ENCODE measurements around the gene VTCN1.
A peak's percentile ranks its signal among the peaks of the same experiment; 100 is the strongest.

Gene VTCN1

GRCh38 chr1:117128323-117129079 lies 82.2 kb downstream of the VTCN1 start:
- in situ Hi-C loops (cut with HindIII; ENCODE audit: low sequenced_read_pairs), result no loop called here
- peak; percentile 40 for DNase-seq (ENCODE audit: low read depth)
- peak; percentile 27 for TF ChIP-seq CTCF (IDR thresholded peaks at IDR 0.05; ENCODE audit: low read depth, low read length, missing control alignments)
- no peak overlapping the region for H3K4me3 ChIP-seq (ENCODE audit: low read depth, low read length)

GRCh38 chr1:117127795-117128194 lies 82.9 kb downstream of the VTCN1 start:
- DNase-seq (ENCODE audit: low read depth), result no peak
- no peak for TF ChIP-seq CTCF (IDR thresholded peaks at IDR 0.05; ENCODE audit: low read depth, low read length, missing control alignments)
- in situ Hi-C loops (cut with HindIII; ENCODE audit: low sequenced_read_pairs), result no loop called here
- H3K4me3 ChIP-seq (ENCODE audit: low read depth, low read length), result no peak overlapping the region

GRCh38 chr1:117124661-117125060 lies 86.1 kb downstream of the VTCN1 start:
- no peak for DNase-seq (ENCODE audit: low read depth)
- in situ Hi-C loops (cut with HindIII; ENCODE audit: low sequenced_read_pairs), result no loop called here
- no peak overlapping the region for H3K4me3 ChIP-seq (ENCODE audit: low read depth, low read length)
- TF ChIP-seq CTCF (IDR thresholded peaks at IDR 0.05; ENCODE audit: low read depth, low read length, missing control alignments), result no peak

- TF ChIP-seq CTCF (IDR thresholded peaks at IDR 0.05; ENCODE audit: low read depth, low read length, missing control alignments), result no peak
- in situ Hi-C loops (cut with HindIII; ENCODE audit: low sequenced_read_pairs), result no loop called here
- no peak for DNase-seq (ENCODE audit: low read depth)
- no peak overlapping the region for H3K4me3 ChIP-seq (ENCODE audit: low read depth, low read length)
Observed at GRCh38 chr1:117123274-117123673, 87.5 kb downstream of the VTCN1 start.

- H3K4me3 ChIP-seq (ENCODE audit: low read depth, low read length), result peak overlapping the region; percentile 73
- in situ Hi-C loops (cut with HindIII; ENCODE audit: low sequenced_read_pairs), result no loop called here
- DNase-seq (ENCODE audit: low read depth), result no peak
- no peak for TF ChIP-seq CTCF (IDR thresholded peaks at IDR 0.05; ENCODE audit: low read depth, low read length, missing control alignments)
Observed at GRCh38 chr1:117122330-117123025, 88.2 kb downstream of the VTCN1 start.

GRCh38 chr1:117121589-117122329 lies 89.0 kb downstream of the VTCN1 start, which contains the start of gene TRIM45:
Gene TRIM45 (minus strand): TSS chr1:117121749. CDS start chr1:117121201, 548 bp downstream.
- in situ Hi-C loops (cut with HindIII; ENCODE audit: low sequenced_read_pairs), result no loop called here
- H3K4me3 ChIP-seq (ENCODE audit: low read depth, low read length), result peak within 1 kb of the TSS; percentile 73
- peak; percentile 82 for TF ChIP-seq CTCF (IDR thresholded peaks at IDR 0.05; ENCODE audit: low read depth, low read length, missing control alignments)
- DNase-seq (ENCODE audit: low read depth), result peak; percentile 92
